CD4-positive, alpha-beta T cell treated with Interleukin-21 for 1 hour (primary cell): ENCODE results near the gene KPNA4.
"Not testable (repeated sequence)": the region's sequence is repeated elsewhere in the genome, so short reads cannot be mapped to it uniquely, and the experiment has no call there.

Experiments
- DNase-seq: peaks from one replicate; pipeline ENCODE4 v3.0.0-alpha.2; 2020

The KPNA4 gene

DNA sequence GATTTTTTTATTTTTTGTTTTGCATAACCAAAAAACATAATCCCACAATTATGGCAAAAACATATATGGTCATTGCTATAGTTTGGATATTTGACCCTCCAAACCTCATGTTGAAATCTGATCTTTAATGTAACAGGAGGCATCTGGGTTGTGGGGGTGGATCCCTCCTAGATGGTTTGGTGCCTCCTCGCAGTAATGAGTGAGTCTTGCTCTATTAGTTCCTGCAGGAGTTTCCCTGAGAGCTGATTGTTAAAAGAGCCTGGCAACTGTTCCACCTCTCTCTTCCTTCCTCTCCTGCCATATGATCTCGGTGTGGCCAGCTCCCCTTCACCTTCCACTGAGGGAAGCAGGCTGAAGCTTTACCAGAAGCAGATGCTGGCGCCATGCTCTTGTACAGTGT lies 82.6 kb downstream of the KPNA4 start:
- DNase-seq: no peak

- DNase-seq: no peak
Measured at GRCh38 chr3:160481856-160482255, 83.5 kb downstream of the KPNA4 start.

GRCh38 chr3:160480931-160481330 lies 84.4 kb downstream of the KPNA4 start:
- DNase-seq: no peak

GRCh38 chr3:160479376-160479775 lies 86.0 kb downstream of the KPNA4 start:
- DNase-seq: no peak

- DNase-seq: no peak
Measured at GRCh38 chr3:160478338-160478737, 87.0 kb downstream of the KPNA4 start.

DNA sequence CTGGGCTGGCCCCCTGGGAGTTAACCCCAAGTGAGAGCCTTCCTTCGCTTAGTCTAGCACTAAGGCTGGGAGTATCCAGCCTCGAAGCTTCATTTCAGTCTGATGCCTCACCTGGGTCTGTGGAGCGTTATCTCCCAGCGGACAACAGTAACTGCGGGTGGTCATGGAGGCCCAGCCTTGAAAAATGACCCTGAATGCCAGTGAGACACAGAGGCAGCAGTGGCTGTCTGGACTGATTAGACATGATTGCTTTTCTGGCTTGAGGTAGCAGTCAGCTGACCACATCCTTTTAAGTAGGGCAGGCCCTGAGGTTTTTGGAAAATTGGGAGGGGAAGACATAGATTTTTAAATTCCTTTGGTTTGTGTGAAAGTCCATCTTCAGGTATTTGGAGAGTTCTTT lies 87.6 kb downstream of the KPNA4 start:
- no peak for DNase-seq

GRCh38 chr3:160475884-160476283 lies 89.5 kb downstream of the KPNA4 start:
- DNase-seq: no peak

- DNase-seq: no peak
Measured at GRCh38 chr3:160475153-160475552, 90.2 kb downstream of the KPNA4 start.

- no peak for DNase-seq
Measured at GRCh38 chr3:160474416-160474838, 90.9 kb downstream of the KPNA4 start.

DNA sequence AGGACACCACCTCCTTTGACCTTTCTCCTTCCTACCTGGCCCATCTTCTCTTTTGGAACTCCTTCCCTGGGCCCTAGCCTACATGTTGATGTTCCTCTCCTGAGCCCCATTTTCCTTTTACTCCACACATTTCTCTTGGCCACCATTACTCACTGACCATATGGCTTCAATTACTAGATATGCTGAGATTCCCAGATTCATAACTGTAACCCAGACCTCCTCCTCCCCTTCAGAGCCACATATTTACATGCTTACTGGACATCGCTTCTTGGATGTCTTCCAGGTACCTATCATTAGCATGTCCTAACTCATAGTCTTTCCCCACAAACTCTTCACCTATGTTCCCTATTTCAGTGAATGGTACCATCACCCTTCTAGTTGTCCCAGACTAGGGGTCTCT lies 91.4 kb downstream of the KPNA4 start:
- no peak for DNase-seq

GRCh38 chr3:160473221-160473620 lies 92.2 kb downstream of the KPNA4 start:
- DNase-seq: no peak

DNA sequence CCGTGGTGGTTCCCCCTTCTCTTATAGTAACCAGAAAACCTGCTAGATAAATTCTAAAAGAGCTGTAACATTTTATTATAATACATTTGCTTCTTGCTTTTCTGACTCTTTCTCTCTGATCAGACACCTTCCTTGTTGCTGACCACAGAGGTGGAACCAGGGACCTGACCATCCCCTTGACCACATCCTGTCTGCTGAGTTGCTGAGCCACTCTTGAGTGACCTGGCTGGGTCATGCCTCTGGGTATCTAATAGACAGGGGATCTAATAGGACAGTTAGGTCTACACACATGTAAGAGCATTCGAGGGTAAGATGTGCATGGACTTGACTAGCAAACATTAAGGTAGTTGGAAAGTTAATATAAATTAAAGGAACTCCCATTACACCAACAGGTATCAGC lies 93.0 kb downstream of the KPNA4 start:
- no peak for DNase-seq

- no peak for DNase-seq
Measured at GRCh38 chr3:160471892-160472291, 93.5 kb downstream of the KPNA4 start.

GRCh38 chr3:160470181-160470580 lies 95.2 kb downstream of the KPNA4 start:
- DNase-seq: no peak

DNA sequence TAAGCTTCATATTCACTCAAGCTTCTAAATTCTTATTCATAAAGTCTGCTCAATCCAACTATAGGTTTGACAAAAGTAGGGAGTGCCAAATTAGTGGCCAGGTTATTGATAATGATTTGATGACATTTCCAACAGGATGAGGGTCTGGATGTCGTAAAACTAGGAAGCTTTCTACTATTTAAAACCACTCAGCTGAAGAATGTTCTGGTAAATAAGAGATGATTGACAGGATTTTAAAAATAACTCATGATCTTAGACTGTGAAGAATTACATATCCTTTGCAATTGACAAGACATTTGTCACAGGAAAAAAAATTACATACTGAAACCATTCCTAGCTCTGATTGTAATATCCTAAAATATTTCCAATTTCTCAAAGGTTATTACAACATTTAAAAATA lies 100.4 kb downstream of the KPNA4 start:
- no peak for DNase-seq

- no peak for DNase-seq
Measured at GRCh38 chr3:160464321-160464720, 101.0 kb downstream of the KPNA4 start.

GRCh38 chr3:160460033-160460432 lies 105.3 kb downstream of the KPNA4 start:
- no peak for DNase-seq

DNA sequence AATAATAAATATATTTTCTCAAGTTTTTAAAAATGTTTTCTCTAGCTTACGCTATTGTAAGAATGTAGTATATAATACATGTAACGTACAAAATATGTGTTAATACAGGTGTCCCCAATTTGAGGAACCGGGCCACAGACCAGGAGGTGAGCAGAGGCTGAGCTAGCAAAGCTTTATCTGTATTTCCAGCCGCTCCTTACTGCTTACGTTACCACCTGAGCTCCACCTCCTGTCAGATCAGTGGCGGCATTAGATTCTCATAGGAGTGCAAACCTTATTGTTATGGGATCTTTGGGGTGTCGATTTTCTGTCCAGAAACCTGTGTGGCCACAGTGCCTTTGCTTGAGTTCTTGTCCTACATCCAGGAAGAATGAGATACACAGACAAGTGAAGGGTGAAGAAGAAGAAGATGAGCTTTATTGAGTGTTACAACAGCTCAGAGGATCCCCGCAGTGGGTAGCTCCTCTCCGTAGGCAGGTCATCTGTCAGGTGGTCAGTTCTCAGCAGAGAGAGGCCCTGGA lies 105.9 kb downstream of the KPNA4 start:
- DNase-seq: no peak

DNA sequence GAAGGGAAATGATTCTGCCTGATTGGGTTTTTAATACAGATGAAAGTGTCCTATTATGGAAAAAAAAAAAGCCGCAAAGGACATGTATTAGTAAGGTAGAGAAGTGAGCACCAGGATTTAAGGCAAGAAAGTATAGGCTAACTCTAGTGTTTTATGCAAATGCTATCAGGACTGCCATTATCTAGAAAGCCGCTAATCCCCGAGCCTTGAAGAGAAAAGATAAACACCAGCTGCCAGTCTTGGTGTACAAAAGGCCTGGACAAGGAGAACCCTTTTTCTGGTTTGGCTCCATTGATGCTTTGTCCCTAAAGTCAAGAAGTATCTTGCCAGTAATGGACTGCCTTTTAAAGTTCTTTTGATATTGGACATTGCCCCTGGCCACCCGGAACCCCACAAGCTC lies 107.2 kb downstream of the KPNA4 start:
- DNase-seq: no peak

DNA sequence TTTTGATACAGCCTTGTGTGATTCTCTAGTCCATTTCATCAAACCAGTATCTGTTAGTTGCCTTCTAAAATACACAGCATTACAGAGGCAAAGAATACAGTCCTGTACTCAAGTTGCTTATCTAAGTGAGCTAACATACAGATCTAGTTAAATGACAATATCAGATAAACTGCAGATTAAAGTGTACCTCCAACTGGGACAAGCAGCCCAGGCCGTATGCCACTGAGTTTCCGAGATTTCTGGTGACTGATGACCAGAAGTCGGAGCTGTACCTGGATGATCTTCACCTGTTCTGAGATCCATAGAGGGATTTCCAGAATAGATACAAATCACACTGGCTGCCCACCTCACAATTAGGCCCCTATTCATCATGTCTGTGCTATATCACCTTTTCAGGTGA lies 109.5 kb downstream of the KPNA4 start:
- DNase-seq: no peak

GRCh38 chr3:160454995-160455394 lies 110.4 kb downstream of the KPNA4 start:
- DNase-seq: no peak

GRCh38 chr3:160452251-160452650 lies 113.1 kb downstream of the KPNA4 start:
- DNase-seq: not testable (repeated sequence)

DNA sequence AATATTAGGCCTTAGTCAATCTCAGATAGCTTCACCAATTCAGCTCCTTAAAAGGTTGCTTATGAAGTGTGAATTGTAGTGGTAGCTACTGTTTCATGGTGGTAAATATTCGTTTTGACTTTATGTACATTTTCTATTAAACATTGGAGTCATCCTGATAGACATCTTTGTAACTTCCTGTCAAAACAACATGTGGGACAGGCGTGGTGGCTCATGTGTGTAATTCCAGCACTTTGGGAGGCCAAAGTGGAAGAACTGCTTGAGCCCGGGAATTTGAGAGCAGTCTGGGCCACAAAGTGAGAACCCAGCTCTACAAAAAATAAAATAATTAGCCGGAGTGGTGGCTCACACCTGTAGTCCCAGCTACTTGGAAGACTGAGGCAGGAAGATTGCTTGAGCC lies 113.8 kb downstream of the KPNA4 start:
- no peak for DNase-seq

- DNase-seq: no peak
Measured at GRCh38 chr3:160450846-160451245, 114.5 kb downstream of the KPNA4 start.

DNA sequence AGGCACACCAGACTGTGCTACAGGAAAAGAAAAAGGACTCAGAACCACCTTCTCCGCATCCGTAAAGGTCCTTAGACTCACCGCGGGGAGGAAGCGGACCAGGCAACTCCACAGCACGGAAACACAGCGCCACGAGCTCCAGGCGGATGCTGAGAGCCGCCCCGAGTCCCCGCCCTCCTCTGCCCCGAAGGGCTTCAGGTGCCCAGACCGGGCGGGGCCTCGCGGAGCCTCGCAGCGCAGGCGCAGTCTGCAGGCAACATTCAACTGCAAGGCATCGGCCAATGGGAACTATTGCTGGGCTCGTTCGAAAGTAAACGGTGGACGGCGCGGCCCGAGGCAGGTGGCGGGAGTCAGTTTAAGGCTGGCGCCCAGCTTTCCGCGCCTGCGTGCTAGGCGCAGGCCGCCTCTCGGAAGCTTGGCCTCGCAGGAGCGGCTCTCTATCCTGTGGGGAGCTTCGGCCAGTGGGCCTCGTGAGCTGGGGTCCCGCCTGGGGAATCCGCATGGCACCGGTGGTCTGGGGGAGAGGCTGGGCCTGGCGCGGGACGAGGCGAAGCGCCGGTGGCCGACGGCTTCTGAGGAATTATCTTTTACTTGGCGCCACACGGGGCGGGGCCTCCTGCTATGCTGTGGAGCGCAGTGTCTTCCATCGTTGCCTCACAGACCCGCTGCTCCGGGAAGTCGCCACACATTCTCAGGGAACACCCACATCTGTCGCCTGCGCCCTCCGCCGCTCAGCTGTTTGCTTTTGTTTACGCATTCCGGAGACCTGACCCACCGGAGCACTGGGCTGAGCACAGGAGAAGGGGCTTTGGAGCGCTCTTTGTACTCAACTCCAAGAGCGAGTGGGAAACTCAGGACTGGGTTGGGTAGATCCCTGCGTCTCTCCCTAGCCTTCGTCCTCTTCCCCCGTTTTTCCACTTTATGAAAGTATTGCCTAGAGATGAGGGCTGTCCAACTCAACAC lies 115.5 kb downstream of the KPNA4 start, which contains the start of gene TRIM59:
Gene TRIM59, minus strand, starts transcription at position 151 of the 963 bp plus-strand sequence. CDS start 10,603 bp downstream, outside the sequence.
- peak; percentile 98 for DNase-seq
